WTC11 (cell line): ENCODE measurements around the gene UGGT1. TPM values are rescaled to one million over a fixed set of nuclear protein-coding genes. Genes with fewer than 3 reads are reported as not detected.

Experiments used
- AFF4 ChIP-seq: sonication (generic); formaldehyde crosslinking; IDR thresholded peaks from 2 replicates; pipeline ENCODE4 v1.8.1; 2023; ENCODE audit warnings: mild to moderate bottlenecking, missing genetic modification reagents, borderline replicate concordance
- USF2 ChIP-seq: sonication (generic); formaldehyde crosslinking; IDR thresholded peaks from 2 replicates; pipeline ENCODE4 v1.8.1; 2023; ENCODE audit warnings: mild to moderate bottlenecking, missing genetic modification reagents, moderate library complexity
- ZNF396 ChIP-seq: fragments of 250-450 bp; sonication (Bioruptor Pico); IDR thresholded peaks from 2 replicates; pipeline ENCODE4 v1.8.0; 2021; ENCODE audit warnings: mild to moderate bottlenecking, moderate library complexity, borderline replicate concordance
- total RNA-seq: library from RNA; stranded (reverse); gene quantifications from 3 replicates; pipeline ENCODE4 v1.2.3, GENCODE V29; 2021

UGGT1 gene
- total RNA-seq, 1 experiment from 2014 or later = 57.9 TPM

- no peak for TF ChIP-seq AFF4 (CRISPR knock-in tag)
- TF ChIP-seq USF2 (CRISPR knock-in tag) = no peak
- TF ChIP-seq ZNF396 (CRISPR knock-in tag) = no peak
Observed at GRCh38 chr2:128241896-128242295, 150.9 kb downstream of the UGGT1 start (continued).

Other genes with a start within 250 kb of the UGGT1 start
- gene POLR2D, start 233.0 kb upstream of the UGGT1 start, total RNA-seq = 74.8 to 76.8 TPM (median 75.4 TPM) in 3 replicates
- gene AMMECR1L, start 205.2 kb upstream of the UGGT1 start, total RNA-seq = 17.9 to 18.1 TPM (median 18.1 TPM) in 3 replicates
- 41.3 to 47.9 TPM (median 45.6 TPM) in 3 replicates for gene SAP130, start 63.1 kb upstream of the UGGT1 start, total RNA-seq
- gene HS6ST1, start 227.7 kb downstream of the UGGT1 start, total RNA-seq = 50.3 to 55.5 TPM (median 55.1 TPM) in 3 replicates